NCI-H82 (cell line): ENCODE measurements around the gene ETF1.

ENCODE experiments used
- DNase-seq: peaks from one replicate; lab custom pipeline; 2025; lab: John Stamatoyannopoulos, UW

ETF1 gene

GRCh38 chr5:138542956-138543729 lies at the start of gene ETF1:
TSS of gene ETF1 (minus strand) at chr5:138543236. CDS start at chr5:138542918, 318 bp downstream.
- peak; percentile 99 for DNase-seq

GRCh38 chr5:138588013-138588788 lies 45.2 kb upstream of the ETF1 start:
- DNase-seq: no peak

- DNase-seq: no peak
These were observed 42.1 kb upstream of the ETF1 start for GRCh38 chr5:138585157-138585556.

GRCh38 chr5:138583984-138584637 lies 41.1 kb upstream of the ETF1 start:
- no peak for DNase-seq

- DNase-seq: no peak
These were observed 39.9 kb upstream of the ETF1 start for GRCh38 chr5:138582959-138583358.

GRCh38 chr5:138580777-138581176 lies 37.7 kb upstream of the ETF1 start:
- no peak for DNase-seq

GRCh38 chr5:138580001-138580400 lies 37.0 kb upstream of the ETF1 start:
- DNase-seq: no peak

- DNase-seq: no peak
These were observed 36.5 kb upstream of the ETF1 start for GRCh38 chr5:138579517-138579863.

- no peak for DNase-seq
These were observed 34.4 kb upstream of the ETF1 start for GRCh38 chr5:138577452-138577851.

GRCh38 chr5:138575194-138576015 lies 32.4 kb upstream of the ETF1 start, which contains the start of gene HSPA9:
TSS of gene HSPA9 (minus strand) at chr5:138575401. CDS start at chr5:138575318, 83 bp downstream.
- DNase-seq: peak; percentile 99

GRCh38 chr5:138574744-138575193 lies 31.7 kb upstream of the ETF1 start:
- no peak for DNase-seq

- no peak for DNase-seq
These were observed 31.1 kb upstream of the ETF1 start for GRCh38 chr5:138573949-138574670.

- no peak for DNase-seq
These were observed 30.2 kb upstream of the ETF1 start for GRCh38 chr5:138573223-138573622.

GRCh38 chr5:138570871-138571270 lies 27.8 kb upstream of the ETF1 start:
- no peak for DNase-seq

- no peak for DNase-seq
These were observed 26.7 kb upstream of the ETF1 start for GRCh38 chr5:138569782-138570181.

- DNase-seq: no peak
These were observed 25.2 kb upstream of the ETF1 start for GRCh38 chr5:138568061-138568824.

- no peak for DNase-seq
These were observed 23.8 kb upstream of the ETF1 start for GRCh38 chr5:138566792-138567191.

- DNase-seq: no peak
These were observed 22.2 kb upstream of the ETF1 start for GRCh38 chr5:138565100-138565821.

- DNase-seq: no peak
These were observed 21.2 kb upstream of the ETF1 start for GRCh38 chr5:138564242-138564641.
